ENCODE measurements around the gene MYL2.

The MYL2 gene

DNA sequence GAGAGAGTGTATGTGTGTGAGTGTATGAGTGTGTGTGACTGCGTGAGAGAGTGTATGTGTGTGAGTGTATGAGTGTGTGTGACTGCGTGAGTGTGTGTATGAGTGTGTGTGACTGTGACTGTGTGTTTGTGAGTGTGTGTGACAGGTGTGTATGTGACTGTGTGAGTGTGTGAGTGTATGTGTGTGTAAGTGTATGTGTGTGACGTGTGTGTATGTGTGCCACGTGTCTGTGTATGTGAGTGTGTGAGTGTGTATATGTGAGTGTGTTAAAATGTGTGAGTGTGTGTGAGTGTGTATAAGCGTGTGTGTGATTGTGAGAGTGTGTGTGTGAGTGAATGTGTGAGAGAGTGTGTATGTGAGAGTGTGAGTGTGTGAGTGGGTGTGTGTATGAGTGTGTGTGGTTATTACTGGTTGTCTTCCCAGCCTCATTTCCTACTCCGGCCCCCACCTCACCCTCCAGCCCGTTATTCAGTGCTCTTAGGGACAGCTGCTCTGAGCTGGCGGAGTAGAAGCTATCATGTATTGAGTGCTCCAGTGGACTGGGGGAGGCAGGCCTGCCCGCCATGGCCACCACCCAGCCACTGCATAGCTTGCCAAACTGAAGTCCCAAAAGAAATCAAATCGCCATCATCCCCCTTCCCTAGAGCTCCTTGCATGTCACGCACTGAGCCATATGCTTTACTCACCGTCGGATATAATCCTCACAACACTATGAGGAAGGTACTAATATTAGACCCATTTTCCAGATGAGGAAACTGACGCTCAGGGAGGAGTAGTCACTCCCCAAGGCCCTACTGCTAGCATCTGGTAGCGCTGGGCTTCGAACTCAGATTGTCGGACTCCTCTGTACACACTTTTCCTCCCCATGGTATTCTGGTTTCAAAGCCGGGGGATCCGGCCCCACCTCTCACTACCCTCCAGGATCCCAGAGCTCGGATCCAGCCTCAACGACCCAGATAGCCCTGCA, 10.3 kb upstream of the MYL2 start:
- no peak for DNase-seq (ENCODE audit: low read depth)

DNA sequence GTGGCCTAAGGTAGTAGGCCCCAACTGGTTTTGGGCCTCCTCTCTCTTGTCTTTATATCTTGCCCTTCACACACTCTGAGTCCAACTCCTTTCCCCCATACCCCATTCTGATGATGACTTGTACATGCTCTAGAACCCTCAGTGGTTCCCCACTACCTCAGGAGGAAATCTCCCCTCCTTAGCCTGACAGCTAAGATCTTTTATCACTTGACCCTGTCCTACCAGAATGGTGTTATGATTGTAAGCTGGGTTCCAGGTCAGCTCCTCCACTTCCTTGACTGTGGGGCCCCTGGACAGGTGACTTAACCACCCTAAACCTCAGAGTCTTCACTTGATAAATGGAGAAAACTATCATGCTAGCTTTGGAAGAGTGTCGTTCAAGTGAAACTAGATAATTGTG, 9.4 kb upstream of the MYL2 start:
- DNase-seq (ENCODE audit: low read depth): no peak

DNA sequence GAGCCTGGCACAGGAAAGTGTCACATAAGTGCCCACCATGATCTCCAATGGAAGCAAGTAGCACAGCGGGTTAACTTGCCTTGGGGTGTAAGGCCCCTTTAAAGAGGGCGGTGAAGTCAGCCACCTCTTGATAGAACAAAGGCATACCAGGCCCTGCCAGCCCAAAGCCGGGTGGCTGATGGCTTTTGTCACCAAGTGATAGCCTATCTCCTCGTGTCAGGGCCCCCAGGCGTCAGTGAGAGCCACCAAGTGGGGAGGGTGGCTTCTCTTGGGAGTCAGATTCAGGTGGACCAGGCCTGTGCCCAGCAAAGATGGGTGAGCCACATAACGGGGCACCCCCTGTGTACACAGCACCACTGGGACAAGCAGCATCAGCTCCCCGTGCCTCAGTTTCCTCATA, 8.3 kb upstream of the MYL2 start:
- DNase-seq (ENCODE audit: low read depth): no peak

DNA sequence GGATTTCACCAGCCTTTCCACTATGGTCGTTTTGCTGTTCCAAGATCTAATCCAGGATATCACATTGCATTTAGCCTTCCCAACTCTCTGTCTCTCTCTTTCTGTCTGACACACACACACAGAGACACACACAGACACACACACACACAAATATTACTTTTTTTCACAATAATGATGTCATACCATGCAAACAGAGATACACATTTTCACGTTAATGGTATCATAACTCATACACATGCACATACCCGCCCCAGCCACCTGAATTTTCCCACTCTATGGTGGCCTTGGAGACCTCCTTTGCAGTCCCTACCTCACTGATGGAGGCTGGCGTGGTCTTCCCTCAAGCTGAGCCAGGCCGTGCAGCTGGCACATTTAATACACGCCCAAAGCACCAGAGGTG, 7.2 kb upstream of the MYL2 start:
- DNase-seq (ENCODE audit: low read depth): no peak

DNA sequence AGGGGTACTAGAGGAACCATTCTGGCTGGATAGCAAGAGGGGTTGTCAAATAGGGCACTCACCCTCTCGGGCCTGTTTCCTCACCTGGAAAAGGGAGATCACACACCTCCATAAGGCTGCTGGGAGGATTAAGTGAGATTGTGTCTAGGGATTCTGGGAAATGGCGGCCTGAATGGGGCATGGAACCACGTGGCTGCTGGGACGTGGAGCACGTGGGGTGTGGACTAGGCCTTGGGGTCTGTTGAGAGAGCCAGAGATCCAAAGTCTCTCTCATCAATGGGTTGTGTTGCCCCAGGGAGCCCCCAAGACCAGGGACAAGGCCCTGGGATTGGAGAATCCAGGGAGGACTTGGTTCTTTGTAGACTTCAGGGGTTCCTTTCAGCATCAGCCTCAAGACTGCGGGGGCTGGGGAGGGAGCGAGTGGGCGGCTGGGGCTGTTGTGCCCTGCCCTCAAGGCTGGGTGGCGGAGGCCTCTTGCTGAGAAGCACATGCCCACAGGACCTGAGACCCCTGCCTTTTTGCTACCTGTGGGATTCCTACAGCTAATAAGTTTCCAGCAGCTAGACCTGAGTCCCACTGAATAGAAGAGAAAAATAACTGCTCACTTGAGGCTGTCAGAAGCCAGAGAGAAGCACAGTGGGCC, 3.4 kb upstream of the MYL2 start:
- no peak for DNase-seq (ENCODE audit: low read depth)

DNA sequence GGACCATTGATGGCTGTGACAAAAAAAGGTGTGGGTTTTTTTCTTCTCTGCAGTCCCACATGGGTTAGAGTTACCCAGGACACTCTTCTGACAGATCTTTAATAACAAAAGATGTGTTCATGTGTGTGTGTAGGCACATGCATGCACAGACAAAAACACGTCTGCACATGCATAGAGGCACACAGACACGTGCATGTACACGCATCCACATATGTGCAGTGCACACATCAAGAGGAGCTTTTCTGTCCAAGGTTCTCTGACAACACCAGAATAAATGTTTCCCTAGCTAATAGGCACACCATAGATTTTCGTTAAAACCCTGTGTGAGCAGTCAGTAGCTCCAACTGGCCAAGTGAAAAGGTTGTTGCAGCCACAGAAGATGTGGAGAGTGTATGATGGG, 2.8 kb upstream of the MYL2 start:
- no peak for DNase-seq (ENCODE audit: low read depth)

DNA sequence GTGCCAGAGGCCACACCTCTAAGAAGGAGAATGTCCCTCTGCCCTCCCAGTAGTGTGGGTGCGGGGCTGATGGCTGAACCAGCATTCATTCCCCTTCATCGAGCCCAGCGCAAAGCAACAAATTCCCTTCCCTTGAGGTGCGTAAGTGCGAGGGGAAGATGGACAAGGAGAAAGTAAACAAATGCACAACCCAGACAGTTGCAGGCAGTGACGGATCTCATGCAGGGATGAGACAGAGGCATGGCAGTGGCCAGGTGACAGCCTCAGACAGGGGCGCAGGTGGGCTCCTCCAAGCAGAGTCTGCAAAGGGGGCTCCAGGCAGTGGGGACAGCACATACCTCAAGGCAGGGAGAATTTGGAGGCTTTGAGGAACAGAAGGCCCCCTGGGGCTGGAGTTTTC, 2.3 kb upstream of the MYL2 start:
- no peak for DNase-seq (ENCODE audit: low read depth)

DNA sequence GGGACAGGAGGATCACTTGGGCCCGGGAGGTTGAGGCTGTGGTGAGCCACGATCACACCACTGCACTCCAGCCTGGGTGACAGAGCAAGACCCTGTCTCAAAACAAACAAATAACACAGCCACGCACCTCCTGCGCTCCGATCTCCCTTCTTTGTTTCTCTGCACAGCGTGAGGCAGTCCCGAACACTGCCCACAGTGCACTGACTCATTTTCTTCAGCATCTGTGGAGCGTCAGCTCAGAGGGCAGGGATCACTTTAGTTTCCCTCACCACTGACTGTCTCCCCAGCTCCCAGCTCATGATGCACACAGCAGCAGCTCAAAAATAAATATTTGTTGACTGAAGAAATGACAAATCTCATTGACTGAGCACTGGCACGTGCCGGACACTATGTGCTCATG, 883 bp upstream of the MYL2 start:
- DNase-seq (ENCODE audit: low read depth): peak; percentile 73

DNA sequence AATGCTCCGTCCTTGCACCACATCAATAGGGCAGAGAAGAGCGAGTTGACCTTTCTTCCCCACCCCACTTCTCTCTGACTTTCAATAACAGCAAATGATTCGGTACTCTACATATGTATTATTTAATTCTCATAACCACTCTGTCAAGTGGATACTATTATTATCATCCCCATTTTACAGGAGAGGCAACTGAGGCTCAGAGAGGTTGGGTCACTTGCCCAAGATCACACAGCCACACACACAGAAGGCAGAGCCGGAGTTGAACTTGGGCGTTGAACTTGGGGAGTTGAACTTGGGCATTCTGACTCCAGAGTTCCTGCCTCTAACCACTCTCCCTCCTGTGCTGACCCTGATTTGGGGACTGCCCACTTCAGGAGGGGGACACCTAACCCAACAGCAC, 659 bp downstream of the MYL2 start:
- no peak for DNase-seq (ENCODE audit: low read depth)

DNA sequence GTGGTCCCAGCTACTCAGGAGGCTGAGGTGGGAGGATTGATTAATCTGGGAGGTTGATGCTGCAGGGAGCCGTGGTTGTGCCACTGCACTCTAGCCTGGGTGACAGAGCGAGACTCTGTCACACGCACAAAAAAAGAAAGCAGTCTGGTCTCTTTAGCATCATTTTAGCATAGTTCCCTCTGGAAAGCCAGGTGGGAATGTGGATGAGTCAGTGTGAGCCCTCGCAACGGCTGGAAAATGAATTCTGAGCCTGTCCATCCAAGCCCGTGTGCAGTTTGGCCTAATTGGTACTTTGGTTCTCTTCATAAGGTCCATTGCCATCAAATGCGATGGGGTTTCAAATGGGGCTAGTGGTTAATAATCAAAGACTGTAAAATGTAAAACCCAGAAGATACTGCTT, 2.4 kb downstream of the MYL2 start:
- no peak for DNase-seq (ENCODE audit: low read depth)

DNA sequence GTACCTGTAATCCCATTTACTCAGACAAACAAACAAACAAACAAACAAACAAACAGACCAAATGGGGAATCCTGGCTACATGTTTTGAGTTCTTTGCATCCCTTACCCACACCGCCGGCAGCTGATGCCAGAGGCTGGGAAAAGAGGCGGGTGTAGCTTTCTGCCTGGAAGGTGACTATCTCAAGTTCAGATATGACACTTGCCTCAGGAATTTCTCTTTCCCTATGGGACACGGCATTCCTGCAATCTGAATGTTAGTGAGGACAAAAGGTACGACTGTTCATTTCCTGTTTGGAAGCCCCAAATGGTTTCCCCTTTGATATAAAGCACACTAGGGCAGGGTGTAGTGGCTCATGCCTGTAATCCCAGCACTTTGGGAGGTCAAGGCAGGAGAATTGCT, 2.9 kb downstream of the MYL2 start:
- DNase-seq (ENCODE audit: low read depth): peak; percentile 40

DNA sequence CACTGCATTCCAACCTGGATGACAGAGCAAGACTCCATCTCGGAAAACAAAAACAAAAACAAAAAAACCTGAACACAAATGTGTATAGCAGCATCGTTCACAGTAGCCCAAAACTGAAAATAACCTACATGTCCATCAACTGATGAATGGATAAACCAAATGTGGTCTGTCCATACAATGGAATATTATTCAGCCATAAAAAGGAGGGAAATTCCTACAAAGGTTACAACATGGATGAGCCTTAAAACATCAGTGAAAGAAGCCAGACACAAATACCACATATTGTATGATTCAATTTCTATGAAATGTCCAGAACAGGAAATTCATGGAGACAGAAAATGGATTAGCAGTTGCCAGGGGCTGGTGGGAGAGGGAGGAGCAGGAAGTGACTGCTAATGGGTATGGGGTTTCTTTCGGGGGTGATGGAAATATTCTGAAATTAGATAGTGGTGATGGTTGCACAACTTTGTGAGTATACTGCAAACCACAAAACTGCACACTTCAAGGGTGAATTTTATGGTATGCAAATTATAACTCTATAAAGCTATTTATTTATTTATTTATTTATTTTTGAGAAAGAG, 4.0 kb downstream of the MYL2 start:
- peak; percentile 57 for DNase-seq (ENCODE audit: low read depth)

DNA sequence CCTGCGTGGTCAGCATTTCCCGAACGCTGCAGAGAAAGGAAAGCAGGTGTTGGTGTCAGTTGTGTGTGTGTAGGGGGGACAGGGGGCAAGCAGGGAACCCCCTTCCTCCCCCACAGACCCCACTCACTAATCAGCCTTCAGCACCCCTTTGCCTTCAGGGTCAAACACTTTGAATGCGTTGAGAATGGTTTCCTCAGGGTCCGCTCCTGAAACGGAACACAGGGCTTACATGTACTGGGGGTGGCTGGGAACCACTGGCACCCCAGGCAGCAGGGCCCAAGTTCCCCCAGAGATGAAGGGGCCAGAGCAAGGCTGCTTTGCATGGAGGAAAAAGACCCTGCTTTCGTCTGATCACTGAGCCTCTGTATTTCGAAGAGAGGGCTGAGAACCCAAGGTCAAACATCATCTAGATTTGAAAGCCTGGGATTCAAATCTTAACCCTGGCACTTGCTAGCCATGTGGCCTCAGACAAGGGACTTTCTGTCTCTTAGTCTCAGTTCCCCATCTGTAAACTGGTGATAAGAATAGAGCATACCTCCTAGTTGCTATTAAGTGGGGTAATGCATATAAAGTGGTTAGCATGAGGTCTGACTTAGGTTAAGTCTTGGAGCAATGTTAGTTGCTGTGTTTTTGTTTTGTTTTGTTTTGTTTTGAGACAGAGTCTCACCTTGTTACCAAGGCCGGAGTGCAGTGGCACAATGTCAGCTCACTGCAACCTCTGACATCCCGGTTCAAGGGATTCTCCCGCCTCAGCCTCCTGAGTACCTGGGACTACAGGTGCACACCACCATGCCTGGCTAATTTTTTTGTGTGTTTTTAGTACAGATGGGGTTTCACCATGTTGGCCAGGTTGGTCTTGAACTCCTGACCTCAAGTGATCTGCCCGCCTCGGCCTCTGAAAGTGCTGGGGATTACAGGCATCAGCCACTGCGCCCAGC, 7.0 kb downstream of the MYL2 start:
- DNase-seq (ENCODE audit: low read depth): no peak

DNA sequence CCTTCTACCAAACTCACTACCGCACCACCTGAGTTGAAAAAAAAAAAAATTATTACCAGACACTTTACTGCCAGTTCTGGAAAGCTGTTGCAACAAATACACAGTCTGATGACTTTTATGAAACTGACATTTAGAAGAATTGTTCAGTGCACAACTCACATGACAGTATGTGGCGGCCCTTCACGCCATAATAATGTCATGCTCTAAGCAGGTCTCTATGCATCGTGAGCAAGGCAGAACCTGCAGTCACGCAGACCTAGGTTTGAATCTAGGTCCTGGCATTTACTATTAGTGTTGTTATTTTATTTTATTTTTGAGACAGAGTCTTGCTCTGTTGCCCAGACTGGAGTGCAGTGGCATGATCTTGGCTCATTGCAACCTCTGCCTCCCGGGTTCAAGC, 8.1 kb downstream of the MYL2 start:
- no peak for DNase-seq (ENCODE audit: low read depth)

DNA sequence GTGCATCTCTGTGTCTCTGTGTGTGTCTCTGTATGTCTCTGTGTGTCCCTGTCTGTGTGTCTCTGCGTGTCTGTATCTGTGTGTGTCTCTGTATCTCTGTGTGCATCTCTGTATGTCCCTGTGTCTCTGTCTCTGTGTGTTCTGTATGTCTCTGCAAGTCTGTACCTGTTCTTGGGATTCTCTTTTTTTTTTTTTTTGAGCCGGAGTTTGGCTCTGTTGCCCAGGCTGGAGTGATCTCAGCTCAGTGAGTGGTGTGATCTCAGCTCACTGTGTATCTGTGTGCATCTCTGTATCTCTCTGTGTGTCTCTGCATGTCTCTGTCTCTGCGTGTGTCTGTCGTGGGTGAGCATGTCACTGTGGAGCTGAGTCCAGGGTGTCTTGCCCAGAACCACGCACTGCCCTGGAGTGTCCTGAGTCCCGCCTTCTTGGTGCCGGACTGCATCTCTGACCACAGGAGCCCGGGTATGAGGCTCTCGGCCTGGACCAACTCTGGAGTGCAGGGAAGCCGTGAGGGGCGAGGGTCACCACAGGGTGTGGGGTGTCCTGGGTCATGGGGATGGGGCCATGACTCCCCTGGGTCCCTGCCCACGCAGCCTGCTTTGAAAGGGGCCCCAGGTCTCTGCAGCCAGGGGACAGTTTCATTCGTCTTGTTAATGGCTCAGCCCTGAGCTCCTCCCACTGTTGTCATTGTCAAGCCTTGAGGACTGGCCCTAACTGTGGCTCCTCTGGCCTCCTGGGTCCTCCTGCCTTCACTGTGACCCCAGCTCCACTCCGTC, 11.8 kb downstream of the MYL2 start:
- DNase-seq (ENCODE audit: low read depth): no peak

DNA sequence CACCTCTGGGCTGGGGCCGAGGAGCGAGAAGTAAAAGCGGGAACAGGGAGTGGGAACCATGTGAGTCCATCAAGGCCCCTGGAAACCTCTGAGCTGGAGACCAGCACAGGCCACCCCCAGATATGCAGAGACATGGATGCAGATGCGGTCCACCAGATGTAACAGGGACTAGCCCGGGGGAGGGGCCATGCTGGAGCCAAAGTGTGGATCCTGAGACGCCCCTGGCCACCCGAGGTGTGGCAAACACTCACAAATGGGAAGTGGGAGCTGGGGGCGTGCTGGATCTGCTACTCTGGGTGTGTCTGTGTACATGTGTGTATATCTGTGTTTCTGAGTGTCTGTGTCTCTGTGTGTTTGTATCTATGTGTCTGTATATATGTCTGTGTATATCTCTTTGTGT, 12.8 kb downstream of the MYL2 start:
- no peak for DNase-seq (ENCODE audit: low read depth)

DNA sequence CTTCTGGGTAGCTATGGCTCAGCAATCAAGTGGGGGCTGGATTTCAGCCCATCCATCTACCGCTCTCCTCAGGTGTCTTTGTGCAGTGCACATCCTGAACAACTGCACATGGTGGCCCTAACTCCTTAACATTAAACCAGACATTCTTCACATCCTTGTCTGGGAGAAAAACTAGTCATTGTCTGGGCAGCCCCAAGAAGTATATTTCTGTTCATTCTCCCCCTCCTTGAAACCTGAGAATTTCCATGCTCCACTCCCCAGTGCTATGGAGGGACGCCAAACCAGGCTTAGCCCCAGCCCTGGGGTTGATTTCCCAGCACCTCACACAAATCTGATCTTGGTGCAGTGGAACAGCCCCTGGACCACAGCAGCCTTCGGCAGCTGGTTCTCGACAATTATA, 13.4 kb downstream of the MYL2 start:
- DNase-seq (ENCODE audit: low read depth): peak; percentile 74

DNA sequence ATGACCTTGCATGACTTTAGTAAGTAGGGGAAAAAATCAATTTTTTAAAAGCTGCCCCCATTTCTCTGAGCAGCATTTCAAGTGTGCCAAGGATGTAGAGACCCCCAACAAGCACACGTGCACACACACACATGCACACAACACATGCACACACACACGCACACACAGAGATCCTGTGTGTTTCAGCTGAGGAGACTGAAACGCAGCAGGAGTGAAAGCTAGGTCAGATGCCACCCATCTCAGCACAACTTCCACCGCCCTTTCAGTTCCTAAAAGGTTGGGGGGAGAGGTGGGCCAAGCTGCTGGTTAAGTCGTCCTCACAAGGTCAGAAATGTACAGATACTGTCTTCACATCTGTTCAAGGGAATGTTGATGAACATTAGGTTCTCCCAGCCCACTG, 13.9 kb downstream of the MYL2 start:
- no peak for DNase-seq (ENCODE audit: low read depth)

DNA sequence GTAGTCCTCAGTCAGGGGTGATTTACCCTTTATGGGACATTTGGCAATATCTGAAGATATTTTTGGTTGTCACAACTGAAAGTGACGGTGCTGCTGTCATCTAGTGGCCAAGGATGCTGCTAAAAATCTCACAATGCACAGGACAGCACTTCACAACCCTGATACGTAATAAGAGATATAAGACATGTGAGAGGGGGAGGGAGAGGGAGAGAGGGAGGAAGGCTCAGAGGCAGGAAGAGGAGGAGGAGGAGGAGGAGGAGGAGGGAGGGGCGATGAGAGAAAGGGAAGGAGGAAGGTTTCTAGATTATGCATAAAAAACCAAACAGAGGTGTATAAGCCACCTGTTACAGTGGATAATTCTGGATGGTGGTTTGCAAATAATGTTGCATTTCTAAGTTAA, 14.3 kb downstream of the MYL2 start:
- DNase-seq (ENCODE audit: low read depth): no peak

DNA sequence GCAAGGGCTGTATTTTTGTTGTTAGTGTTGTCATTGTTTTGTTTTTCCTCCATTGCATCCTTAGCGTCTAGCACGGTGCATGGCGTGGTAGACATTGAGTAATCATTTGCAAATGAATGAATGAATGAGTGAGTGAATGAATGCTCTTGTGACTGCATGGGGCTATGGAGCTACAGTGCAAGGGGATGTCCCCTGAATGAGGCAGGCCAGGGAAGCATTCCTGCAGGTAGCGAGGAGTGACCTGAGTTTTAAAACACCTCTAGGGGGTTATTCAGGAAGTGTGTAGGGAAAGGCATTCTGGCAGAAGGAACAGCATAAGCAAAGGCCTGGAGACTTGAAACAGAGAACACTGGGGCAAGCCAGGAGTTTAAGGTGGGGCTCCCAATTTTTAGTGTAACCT, 16.9 kb downstream of the MYL2 start:
- no peak for DNase-seq (ENCODE audit: low read depth)

DNA sequence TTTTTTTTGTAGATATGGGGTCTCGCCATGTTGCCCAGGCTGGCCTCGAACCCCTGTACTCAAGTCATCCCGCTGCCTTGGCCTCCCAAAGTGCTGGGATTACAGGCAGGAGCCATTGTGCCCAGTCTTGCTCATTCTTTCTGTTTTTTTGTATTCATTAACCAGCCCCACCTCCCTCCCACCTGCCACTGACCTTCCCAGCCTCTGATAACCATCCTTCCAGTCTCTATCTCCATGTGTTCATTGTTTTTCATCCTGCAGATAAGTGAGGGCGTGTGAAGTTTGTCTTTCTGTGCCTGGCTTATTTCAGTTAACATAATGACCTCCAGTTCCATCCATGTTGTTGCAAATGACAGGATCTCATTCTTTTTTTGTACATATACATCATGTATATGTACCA, 19.0 kb downstream of the MYL2 start:
- no peak for DNase-seq (ENCODE audit: low read depth)
